Measurements from ENCODE around the gene LRFN5. TPM values are rescaled to one million over a fixed set of nuclear protein-coding genes. Genes with fewer than 3 reads are reported as not detected.

Gene LRFN5
- total RNA-seq, 1 donor from 2014 or later, result not detected

GRCh38 chr14:41824441-41824840 is 217.8 kb downstream of the LRFN5 start:
- Mint-ChIP-seq H3K4me1 (ENCODE audit: low read depth) (no peaks in the 10 kb centered on the region), H3K27ac (no peak overlapping the region), H3K36me3 (ENCODE audit: low read depth) (no peaks in the 10 kb centered on the region), H3K9me3 (no peaks in the 10 kb centered on the region), H3K27me3 (ENCODE audit: insufficient read depth) (no peaks in the 10 kb centered on the region), H3K4me3 (no peak overlapping the region)
- no peak for DNase-seq (ENCODE audit: low spot score)
- intact Hi-C loops (cut with micrococcal nuclease), result no loop called here

GRCh38 chr14:41825622-41826021 is 218.9 kb downstream of the LRFN5 start:
- intact Hi-C loops (cut with micrococcal nuclease), result no loop called here
- Mint-ChIP-seq H3K4me1 (ENCODE audit: low read depth) (no peaks in the 10 kb centered on the region), H3K36me3 (ENCODE audit: low read depth) (no peaks in the 10 kb centered on the region), H3K27me3 (ENCODE audit: insufficient read depth) (no peaks in the 10 kb centered on the region), H3K27ac (no peak overlapping the region), H3K9me3 (no peaks in the 10 kb centered on the region), H3K4me3 (no peak overlapping the region)
- DNase-seq (ENCODE audit: low spot score), result no peak

- Mint-ChIP-seq H3K4me3 (no peak overlapping the region), H3K27me3 (ENCODE audit: insufficient read depth) (no peaks in the 10 kb centered on the region), H3K4me1 (ENCODE audit: low read depth) (no peaks in the 10 kb centered on the region), H3K27ac (no peak overlapping the region), H3K36me3 (ENCODE audit: low read depth) (no peaks in the 10 kb centered on the region), H3K9me3 (no peaks in the 10 kb centered on the region)
- intact Hi-C loops (cut with micrococcal nuclease), result no loop called here
- DNase-seq (ENCODE audit: low spot score), result no peak
Observed at GRCh38 chr14:41830714-41831406, 224.2 kb downstream of the LRFN5 start.

DNA sequence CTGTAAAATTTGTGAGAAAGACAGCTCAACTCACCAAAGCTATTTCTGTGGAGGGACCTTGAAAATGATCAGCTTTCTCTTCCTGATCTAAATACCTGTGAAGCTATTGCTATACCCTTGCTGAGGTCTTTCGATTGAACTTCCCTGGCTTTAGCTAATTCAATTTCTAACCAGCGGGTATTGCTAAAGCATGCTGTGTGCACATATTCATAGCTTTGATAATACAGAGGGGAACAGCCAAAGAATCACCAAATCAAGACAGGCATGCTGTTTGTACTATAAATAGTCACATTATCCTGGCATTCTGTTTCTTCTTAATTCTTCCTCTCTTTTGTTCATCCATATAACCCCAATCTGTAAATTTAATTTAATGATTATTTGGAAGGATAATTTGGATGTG is 233.0 kb downstream of the LRFN5 start:
- no peak for DNase-seq (ENCODE audit: low spot score)
- H3K4me3 Mint-ChIP-seq, result no peak overlapping the region
- intact Hi-C loops (cut with micrococcal nuclease), result no loop called here
- no peaks in the 10 kb centered on the region for H3K27me3 Mint-ChIP-seq (ENCODE audit: insufficient read depth)
- no peak overlapping the region for H3K27ac Mint-ChIP-seq
- no peaks in the 10 kb centered on the region for H3K36me3 Mint-ChIP-seq (ENCODE audit: low read depth)
- no peaks in the 10 kb centered on the region for H3K4me1 Mint-ChIP-seq (ENCODE audit: low read depth)
- H3K9me3 Mint-ChIP-seq, result no peaks in the 10 kb centered on the region

- Mint-ChIP-seq H3K4me1 (ENCODE audit: low read depth) (no peaks in the 10 kb centered on the region), H3K4me3 (no peak overlapping the region), H3K27me3 (ENCODE audit: insufficient read depth) (no peaks in the 10 kb centered on the region), H3K36me3 (ENCODE audit: low read depth) (no peaks in the 10 kb centered on the region), H3K27ac (no peak overlapping the region), H3K9me3 (peaks cover 16% of the 10 kb centered on the region)
- intact Hi-C loops (cut with micrococcal nuclease), result no loop called here
- DNase-seq (ENCODE audit: low spot score), result no peak
Observed at GRCh38 chr14:41859336-41859735, 252.7 kb downstream of the LRFN5 start.

- no peaks in the 10 kb centered on the region for H3K36me3 Mint-ChIP-seq (ENCODE audit: low read depth)
- no peak overlapping the region for H3K4me3 Mint-ChIP-seq
- H3K27me3 Mint-ChIP-seq (ENCODE audit: insufficient read depth), result no peaks in the 10 kb centered on the region
- no peak for DNase-seq (ENCODE audit: low spot score)
- intact Hi-C loops (cut with micrococcal nuclease), result no loop called here
- H3K9me3 Mint-ChIP-seq, result peaks cover 18% of the 10 kb centered on the region
- H3K27ac Mint-ChIP-seq, result no peak overlapping the region
- no peaks in the 10 kb centered on the region for H3K4me1 Mint-ChIP-seq (ENCODE audit: low read depth)
Observed at GRCh38 chr14:41860586-41860985, 253.9 kb downstream of the LRFN5 start.

GRCh38 chr14:41865894-41866293 is 259.2 kb downstream of the LRFN5 start:
- no peak overlapping the region for H3K27ac Mint-ChIP-seq
- no peak overlapping the region for H3K4me3 Mint-ChIP-seq
- H3K36me3 Mint-ChIP-seq (ENCODE audit: low read depth), result no peaks in the 10 kb centered on the region
- intact Hi-C loops (cut with micrococcal nuclease), result no loop called here
- peaks cover 13% of the 10 kb centered on the region for H3K9me3 Mint-ChIP-seq
- no peaks in the 10 kb centered on the region for H3K4me1 Mint-ChIP-seq (ENCODE audit: low read depth)
- DNase-seq (ENCODE audit: low spot score), result no peak
- H3K27me3 Mint-ChIP-seq (ENCODE audit: insufficient read depth), result no peaks in the 10 kb centered on the region

DNA sequence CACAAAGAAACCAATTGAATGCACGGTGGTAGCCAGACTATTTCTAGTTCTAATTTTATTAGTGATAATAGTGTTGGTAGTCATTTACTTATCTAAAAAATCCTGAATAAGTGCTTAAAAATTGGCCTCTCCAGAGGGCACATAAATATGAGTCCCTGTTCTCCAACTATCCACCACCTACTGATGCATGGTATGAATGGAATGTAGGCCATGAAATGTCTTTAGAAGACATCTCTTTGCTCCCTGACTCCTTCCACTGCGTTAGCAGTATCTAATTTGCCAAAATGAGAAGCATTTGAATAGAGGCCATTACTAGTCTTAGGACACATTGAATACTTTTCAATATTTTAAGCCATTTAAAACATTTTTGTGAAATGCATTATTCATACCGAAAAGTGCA is 261.7 kb downstream of the LRFN5 start:
- H3K27me3 Mint-ChIP-seq (ENCODE audit: insufficient read depth), result no peaks in the 10 kb centered on the region
- H3K36me3 Mint-ChIP-seq (ENCODE audit: low read depth), result no peaks in the 10 kb centered on the region
- no peak overlapping the region for H3K4me3 Mint-ChIP-seq
- DNase-seq (ENCODE audit: low spot score), result no peak
- peaks cover 8% of the 10 kb centered on the region for H3K9me3 Mint-ChIP-seq
- no peaks in the 10 kb centered on the region for H3K4me1 Mint-ChIP-seq (ENCODE audit: low read depth)
- intact Hi-C loops (cut with micrococcal nuclease), result no loop called here
- H3K27ac Mint-ChIP-seq, result no peak overlapping the region

GRCh38 chr14:41872931-41873685 is 266.4 kb downstream of the LRFN5 start:
- intact Hi-C loops (cut with micrococcal nuclease), result no loop called here
- Mint-ChIP-seq H3K27me3 (ENCODE audit: insufficient read depth) (no peaks in the 10 kb centered on the region), H3K36me3 (ENCODE audit: low read depth) (no peaks in the 10 kb centered on the region), H3K9me3 (peaks cover 4% of the 10 kb centered on the region), H3K4me3 (no peak overlapping the region), H3K27ac (no peak overlapping the region), H3K4me1 (ENCODE audit: low read depth) (no peaks in the 10 kb centered on the region)
- DNase-seq (ENCODE audit: low spot score), result no peak

GRCh38 chr14:41873686-41874317 is 267.1 kb downstream of the LRFN5 start:
- Mint-ChIP-seq H3K27me3 (ENCODE audit: insufficient read depth) (no peaks in the 10 kb centered on the region), H3K27ac (no peak overlapping the region), H3K4me1 (ENCODE audit: low read depth) (no peaks in the 10 kb centered on the region), H3K36me3 (ENCODE audit: low read depth) (no peaks in the 10 kb centered on the region), H3K4me3 (no peak overlapping the region), H3K9me3 (peaks cover 4% of the 10 kb centered on the region)
- intact Hi-C loops (cut with micrococcal nuclease), result no loop called here
- DNase-seq (ENCODE audit: low spot score), result no peak

DNA sequence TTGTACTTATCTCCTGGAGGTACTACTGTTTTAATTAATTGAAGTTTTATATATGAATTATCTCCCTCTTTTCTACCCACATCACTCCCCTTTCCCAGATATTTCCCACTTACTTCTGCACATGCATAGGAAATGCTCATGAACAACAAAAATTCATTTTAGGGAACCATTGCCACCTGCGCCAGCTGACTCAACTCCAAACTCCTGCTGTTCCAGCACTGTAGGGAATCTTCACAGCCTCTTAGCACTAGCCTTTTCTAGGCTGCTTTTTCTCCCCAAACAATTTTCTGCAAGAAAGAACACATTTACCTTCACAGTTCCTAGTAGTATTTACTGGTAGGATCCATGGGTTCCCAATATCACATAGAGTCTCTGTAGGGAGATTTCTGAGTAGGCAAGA is 268.4 kb downstream of the LRFN5 start:
- Mint-ChIP-seq H3K27ac (no peak overlapping the region), H3K9me3 (peaks cover 4% of the 10 kb centered on the region), H3K27me3 (ENCODE audit: insufficient read depth) (no peaks in the 10 kb centered on the region), H3K36me3 (ENCODE audit: low read depth) (no peaks in the 10 kb centered on the region), H3K4me1 (ENCODE audit: low read depth) (no peaks in the 10 kb centered on the region), H3K4me3 (no peak overlapping the region)
- intact Hi-C loops (cut with micrococcal nuclease), result no loop called here
- DNase-seq (ENCODE audit: low spot score), result no peak

- Mint-ChIP-seq H3K4me1 (ENCODE audit: low read depth) (no peaks in the 10 kb centered on the region), H3K27ac (no peak overlapping the region), H3K27me3 (ENCODE audit: insufficient read depth) (no peaks in the 10 kb centered on the region), H3K4me3 (no peak overlapping the region), H3K9me3 (peaks cover 4% of the 10 kb centered on the region), H3K36me3 (ENCODE audit: low read depth) (no peaks in the 10 kb centered on the region)
- no peak for DNase-seq (ENCODE audit: low spot score)
- intact Hi-C loops (cut with micrococcal nuclease), result no loop called here
Observed at GRCh38 chr14:41878321-41878720, 271.6 kb downstream of the LRFN5 start.

DNA sequence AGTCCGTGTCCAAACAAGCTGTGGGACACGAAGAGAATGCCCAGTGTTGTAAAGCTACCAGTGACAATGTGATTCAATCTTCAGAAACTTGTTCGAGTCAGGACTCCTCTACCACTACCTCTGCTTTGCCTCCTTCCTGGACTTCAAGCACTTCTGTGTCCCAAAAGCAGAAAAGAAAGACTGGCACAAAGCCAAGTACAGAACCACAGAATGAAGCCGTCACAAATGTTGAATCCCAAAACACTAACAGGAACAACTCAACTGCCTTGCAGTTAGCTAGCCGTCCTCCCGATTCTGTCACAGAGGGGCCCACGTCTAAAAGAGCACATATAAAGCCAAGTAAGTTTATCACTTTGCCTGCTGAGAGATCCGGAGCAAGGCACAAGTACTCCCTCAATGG is 284.9 kb downstream of the LRFN5 start:
- intact Hi-C loops (cut with micrococcal nuclease), result no loop called here
- no peaks in the 10 kb centered on the region for H3K36me3 Mint-ChIP-seq (ENCODE audit: low read depth)
- H3K4me3 Mint-ChIP-seq, result no peak overlapping the region
- H3K9me3 Mint-ChIP-seq, result no peaks in the 10 kb centered on the region
- no peaks in the 10 kb centered on the region for H3K4me1 Mint-ChIP-seq (ENCODE audit: low read depth)
- no peak for DNase-seq (ENCODE audit: low spot score)
- no peak overlapping the region for H3K27ac Mint-ChIP-seq
- no peaks in the 10 kb centered on the region for H3K27me3 Mint-ChIP-seq (ENCODE audit: insufficient read depth)

Data from activated T-helper 1 cell treated with anti-CD3 and anti-CD28 coated beads, Interleukin-12 subunit alpha, Interleukin-12 subunit beta, Interleukin-2, Interleukin-4 antibody, amounts not matched to agents 30 ng/mL and 10 ng/mL and 1 ng/mL, durations not matched to agents 14 hours and 24 hours and 36 hours (primary cell).